Neutrophil (primary cell): ENCODE data around the gene RMDN2.
"Not testable (repeated sequence)": the region's sequence is repeated elsewhere in the genome, so short reads cannot be mapped to it uniquely, and the experiment has no call there.

Experiments
- H3K27ac ChIP-seq: fragments of 200-600 bp; sonication (generic); 2 replicates; pipeline ENCODE4 v1.5.1; 2016; ENCODE audit warnings: mild to moderate bottlenecking, moderate library complexity
- H3K27me3 ChIP-seq: fragments of 200-600 bp; sonication (generic); 2 replicates; pipeline ENCODE4 v1.6.0; 2016; ENCODE audit warnings: mild to moderate bottlenecking
- H3K36me3 ChIP-seq: fragments of 200-600 bp; sonication (generic); 2 replicates; pipeline ENCODE4 v1.5.1; 2017
- H3K4me1 ChIP-seq, 2 experiments: fragments of 200-600 bp in 1 of 2; sonication (generic) in 1 of 2; 1 replicate in 1 of 2; 2 replicates in 1 of 2; pipeline versions ENCODE4 v1.5.1 to v1.6.1; 2013 to 2016; ENCODE audit warnings: low read depth in 1 of 2, low read length in 1 of 2, mild to moderate bottlenecking in 1 of 2, moderate library complexity in 1 of 2; ENCODE audit not compliant: control insufficient read depth in 1 of 2, insufficient read depth in 1 of 2
- H3K4me3 ChIP-seq, 2 experiments: fragments of 200-600 bp in 1 of 2; sonication (generic) in 1 of 2; 1 replicate in 1 of 2; 2 replicates in 1 of 2; pipeline ENCODE4 v1.5.1; 2013 to 2016; ENCODE audit warnings: low read depth in 1 of 2, low read length in 1 of 2, mild to moderate bottlenecking in 1 of 2, moderate library complexity in 1 of 2
- H3K9me3 ChIP-seq: fragments of 200-600 bp; sonication (generic); 2 replicates; pipeline ENCODE4 v1.5.1; 2016
- CTCF ChIP-seq: fragments of 200-600 bp; sonication (generic); IDR thresholded peaks from 2 replicates; pipeline ENCODE4 v1.5.1; 2016; ENCODE audit warnings: antibody characterized with exemption

Gene RMDN2

DNA sequence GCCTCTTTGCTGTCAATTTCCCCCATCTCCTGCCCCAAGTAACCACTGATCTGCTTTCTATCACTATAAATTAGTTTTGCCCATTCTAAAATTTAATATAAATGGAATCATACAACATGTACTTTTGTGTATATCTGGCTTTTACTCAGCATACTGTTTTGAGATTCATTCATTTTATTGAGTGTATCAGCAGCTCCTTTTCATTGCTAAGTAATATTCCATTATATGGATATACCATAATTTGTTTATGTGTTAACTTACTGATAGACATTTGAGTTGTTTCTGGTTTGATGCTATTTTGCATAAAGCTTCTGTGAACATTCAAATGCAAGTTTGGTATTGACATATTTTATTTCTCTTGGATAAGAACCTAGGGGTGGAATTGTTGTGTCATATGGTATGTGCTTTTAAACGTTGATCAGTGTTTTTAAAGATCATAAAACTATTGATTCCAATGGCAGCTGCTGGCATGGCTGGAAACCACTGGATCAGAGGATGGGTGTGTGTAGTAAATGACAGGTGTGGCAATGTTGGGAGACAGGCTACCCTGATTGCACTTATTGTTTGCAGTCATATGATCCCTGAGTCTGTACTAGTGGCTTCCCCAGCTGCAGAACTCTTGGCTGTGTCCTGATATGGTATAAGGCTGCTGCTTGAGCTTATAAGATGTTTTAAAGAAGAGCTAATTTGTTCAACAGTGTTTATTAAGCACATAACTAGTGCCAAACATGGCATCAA, 75.6 kb downstream of the RMDN2 start:
- no peaks in the 10 kb centered on the region for H3K9me3 ChIP-seq
- H3K27me3 ChIP-seq: no peaks in the 10 kb centered on the region
- H3K4me3 ChIP-seq: no peak overlapping the region
- no peaks in the 10 kb centered on the region for H3K36me3 ChIP-seq
- no peak for TF ChIP-seq CTCF
- H3K4me1 ChIP-seq: no peaks in the 10 kb centered on the region
- no peak overlapping the region for H3K27ac ChIP-seq

DNA sequence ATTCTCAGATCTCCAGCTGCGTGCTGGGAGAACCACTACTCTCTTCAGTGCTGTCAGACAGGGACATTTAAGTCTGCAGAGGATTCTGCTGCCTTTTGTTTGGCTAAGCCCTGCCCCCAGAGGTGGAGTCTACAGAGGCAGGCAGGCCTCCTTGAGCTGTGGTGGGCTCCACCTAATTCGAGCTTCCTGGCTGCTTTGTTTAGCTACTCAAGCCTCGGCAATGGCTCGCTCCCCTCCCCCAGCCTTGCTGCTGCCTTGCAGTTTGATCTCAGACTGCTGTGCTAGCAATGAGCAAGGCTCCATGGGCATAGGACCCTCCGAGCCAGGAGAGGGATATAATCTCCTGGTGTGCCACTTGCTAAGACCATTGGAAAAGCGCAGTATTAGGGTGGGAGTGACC, 85.1 kb downstream of the RMDN2 start:
- not testable (repeated sequence) for H3K9me3 ChIP-seq, H3K36me3 ChIP-seq, H3K27me3 ChIP-seq, H3K4me1 ChIP-seq, H3K4me3 ChIP-seq, H3K27ac ChIP-seq

DNA sequence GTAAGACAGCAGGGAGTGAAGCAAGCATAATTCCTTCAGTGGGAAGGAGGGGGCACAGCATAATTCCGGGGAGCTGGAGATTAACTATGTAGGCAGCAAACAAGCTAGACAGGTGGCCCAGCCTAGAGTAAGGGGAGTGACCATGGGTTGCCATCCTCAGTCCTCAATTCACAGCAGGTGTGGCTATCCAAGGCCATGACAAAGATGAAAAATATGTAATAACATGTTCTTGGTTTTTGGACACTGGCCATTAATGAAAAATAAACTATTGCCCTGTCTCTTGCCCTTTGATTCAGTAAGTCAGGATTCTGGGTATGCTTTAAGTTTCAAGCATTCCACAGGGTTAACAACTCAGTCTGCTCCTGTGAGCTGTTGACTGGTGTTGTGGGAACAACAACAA, 85.9 kb downstream of the RMDN2 start:
- Histone ChIP-seq H3K9me3 (no peaks in the 10 kb centered on the region), H3K27ac (no peak overlapping the region), H3K36me3 (no peaks in the 10 kb centered on the region), H3K27me3 (no peaks in the 10 kb centered on the region), H3K4me1 (no peaks in the 10 kb centered on the region), H3K4me3 (no peak overlapping the region)
- no peak for TF ChIP-seq CTCF

GRCh38 chr2:38013158-38013752, 88.2 kb downstream of the RMDN2 start:
- Histone ChIP-seq H3K4me3 (no peak overlapping the region), H3K4me1 (no peaks in the 10 kb centered on the region), H3K27ac (no peak overlapping the region), H3K36me3 (no peaks in the 10 kb centered on the region), H3K9me3 (no peaks in the 10 kb centered on the region), H3K27me3 (no peaks in the 10 kb centered on the region)
- TF ChIP-seq CTCF: no peak

GRCh38 chr2:38016219-38016618, 91.1 kb downstream of the RMDN2 start:
- no peak overlapping the region for H3K27ac ChIP-seq
- TF ChIP-seq CTCF: no peak
- H3K9me3 ChIP-seq: no peaks in the 10 kb centered on the region
- no peaks in the 10 kb centered on the region for H3K4me1 ChIP-seq
- H3K36me3 ChIP-seq: no peaks in the 10 kb centered on the region
- no peaks in the 10 kb centered on the region for H3K27me3 ChIP-seq
- H3K4me3 ChIP-seq: no peak overlapping the region

GRCh38 chr2:38017836-38018235, 92.7 kb downstream of the RMDN2 start:
- no peak overlapping the region for H3K4me3 ChIP-seq
- no peaks in the 10 kb centered on the region for H3K9me3 ChIP-seq
- no peaks in the 10 kb centered on the region for H3K27me3 ChIP-seq
- no peaks in the 10 kb centered on the region for H3K4me1 ChIP-seq
- H3K27ac ChIP-seq: no peak overlapping the region
- TF ChIP-seq CTCF: no peak
- H3K36me3 ChIP-seq: no peaks in the 10 kb centered on the region

DNA sequence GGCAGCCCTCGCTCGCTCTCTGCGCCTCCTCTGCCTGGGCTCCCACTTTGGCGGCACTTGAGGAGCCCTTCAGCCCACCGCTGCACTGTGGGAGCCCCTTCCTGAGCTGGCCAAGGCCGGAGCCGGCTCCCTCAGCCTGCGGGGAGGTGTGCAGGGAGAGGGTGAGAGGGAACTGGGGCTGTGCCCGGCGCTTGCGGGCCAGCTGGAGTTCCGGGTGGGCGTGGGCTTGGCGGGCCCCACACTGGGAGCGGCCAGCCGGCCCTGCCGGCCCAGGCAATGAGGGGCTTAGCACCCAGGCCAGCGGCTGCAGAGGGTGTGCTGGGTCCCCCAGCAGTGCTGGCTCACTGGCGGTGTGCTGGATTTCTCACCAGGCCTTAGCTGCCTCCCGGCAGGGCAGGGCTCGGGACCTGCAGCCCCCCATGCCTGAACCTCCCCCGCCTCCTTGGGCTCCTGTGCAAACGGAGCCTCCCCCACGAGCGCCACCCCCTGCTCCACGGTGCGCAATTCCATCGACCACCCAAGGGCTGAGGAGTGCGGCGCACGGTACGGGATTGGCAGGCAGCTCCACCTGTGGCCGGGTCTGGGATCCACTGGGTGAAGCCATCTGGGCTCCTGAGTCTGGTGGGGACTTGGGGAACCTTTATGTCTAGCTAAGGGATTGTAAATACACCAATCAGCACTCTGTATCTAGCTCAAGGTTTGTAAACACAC, 95.4 kb downstream of the RMDN2 start:
- H3K4me1 ChIP-seq, H3K4me3 ChIP-seq, H3K36me3 ChIP-seq, H3K9me3 ChIP-seq, H3K27ac ChIP-seq, H3K27me3 ChIP-seq: not testable (repeated sequence)
